C4-2B (cell line): ENCODE data around the gene CAMK1D.
"Not testable (repeated sequence)": the region's sequence is repeated elsewhere in the genome, so short reads cannot be mapped to it uniquely, and the experiment has no call there.

ENCODE experiments used
- H3K27ac ChIP-seq: fragments of 450-650 bp; 2 replicates; pipeline ENCODE4 v1.5.1; 2017
- CTCF ChIP-seq: fragments of 450-650 bp; conservative IDR thresholded peaks from 2 replicates; pipeline ENCODE4 v1.5.1; 2017; ENCODE audit warnings: mild to moderate bottlenecking
- ZFX ChIP-seq: fragments of 450-650 bp; IDR thresholded peaks from 2 replicates; pipeline ENCODE4 v1.6.1; 2017

Gene CAMK1D

GRCh38 chr10:12432402-12433189 is 83.2 kb downstream of the CAMK1D start:
- H3K27ac ChIP-seq, result no peak overlapping the region
- TF ChIP-seq CTCF, result no peak
- TF ChIP-seq ZFX, result no peak

- TF ChIP-seq ZFX (no peak), CTCF (no peak)
- H3K27ac ChIP-seq, result no peak overlapping the region
These were observed 84.9 kb downstream of the CAMK1D start for GRCh38 chr10:12434277-12434676.

- not testable (repeated sequence) for H3K27ac ChIP-seq
These were observed 85.3 kb downstream of the CAMK1D start for GRCh38 chr10:12434677-12435076.

GRCh38 chr10:12435348-12435747 is 86.0 kb downstream of the CAMK1D start:
- no peak overlapping the region for H3K27ac ChIP-seq
- TF ChIP-seq ZFX (no peak), CTCF (no peak)

GRCh38 chr10:12438919-12439692 is 89.8 kb downstream of the CAMK1D start:
- H3K27ac ChIP-seq, result no peak overlapping the region
- TF ChIP-seq ZFX, result no peak
- no peak for TF ChIP-seq CTCF

- H3K27ac ChIP-seq, result not testable (repeated sequence)
These were observed 90.4 kb downstream of the CAMK1D start for GRCh38 chr10:12439767-12440166.

- TF ChIP-seq CTCF (no peak), ZFX (no peak)
- no peak overlapping the region for H3K27ac ChIP-seq
These were observed 93.7 kb downstream of the CAMK1D start for GRCh38 chr10:12443026-12443425.

- H3K27ac ChIP-seq, result no peak overlapping the region; the same call in 1 of the 2 replicates
- no peak for TF ChIP-seq ZFX
- TF ChIP-seq CTCF, result no peak
These were observed 95.8 kb downstream of the CAMK1D start for GRCh38 chr10:12444981-12445700.
